Small intestine (tissue), 7 donors: Measurements from ENCODE around the gene APOL1. TPM values are rescaled to one million over a fixed set of nuclear protein-coding genes. Genes with fewer than 3 reads are reported as not detected.
"Not testable (repeated sequence)": the region's sequence is repeated elsewhere in the genome, so short reads cannot be mapped to it uniquely, and the experiment has no call there.

ENCODE experiments used
- DNase-seq, 2 donors: peaks; one replicate each; pipeline versions ENCODE4 v3.0.0 to v3.0.0-alpha.2; 2013
- FAIRE-seq: peaks from 2 replicates; lab custom pipeline; 2012; peaks lifted over from hg19 to GRCh38; lab: Jason Lieb, UNC
- H3K27ac ChIP-seq, 3 donors: one replicate each; pipeline ENCODE4 v1.5.1; 2013; ENCODE audit warnings: low read length in 2 of 3, mild to moderate bottlenecking in 2 of 3, control low read depth in 1 of 3, inconsistent platforms in 1 of 3, low read depth in 1 of 3, moderate library complexity in 1 of 3
- H3K27me3 ChIP-seq, 3 donors: one replicate each; pipeline ENCODE4 v1.6.1; 2013; ENCODE audit warnings: low read length in 3 of 3, inconsistent platforms in 1 of 3; ENCODE audit not compliant: control insufficient read depth in 3 of 3, insufficient read depth in 3 of 3
- H3K36me3 ChIP-seq, 3 donors: one replicate each; pipeline ENCODE4 v1.6.1; 2013; ENCODE audit warnings: low read length in 3 of 3, inconsistent platforms in 1 of 3, low read depth in 1 of 3, mild to moderate bottlenecking in 1 of 3, moderate library complexity in 1 of 3; ENCODE audit not compliant: control insufficient read depth in 3 of 3, insufficient read depth in 2 of 3
- H3K4me1 ChIP-seq, 3 donors: one replicate each; pipeline ENCODE4 v1.6.1; 2013; ENCODE audit warnings: low read length in 2 of 3, inconsistent platforms in 1 of 3, low read depth in 1 of 3, mild to moderate bottlenecking in 1 of 3, moderate library complexity in 1 of 3; ENCODE audit not compliant: control insufficient read depth in 3 of 3, insufficient read depth in 2 of 3
- H3K4me3 ChIP-seq, 3 donors: one replicate each; pipeline ENCODE4 v1.5.1; 2013; ENCODE audit warnings: low read length in 3 of 3, control low read depth in 1 of 3, inconsistent platforms in 1 of 3, low read depth in 1 of 3, mild to moderate bottlenecking in 1 of 3, moderate library complexity in 1 of 3
- H3K9me3 ChIP-seq, 2 donors: one replicate each; pipeline ENCODE4 v1.6.1; 2013; ENCODE audit warnings: low read depth in 1 of 2, low read length in 1 of 2; ENCODE audit not compliant: control insufficient read depth in 2 of 2, insufficient read depth in 1 of 2
- WGBS, 3 donors: extraction: QIAGEN DNeasy Blood & Tissue Kit; methylation state at CpG; one replicate each; pipeline ENCODE4 v1.1.7; 2013; 5-methylcytosine and 5-hydroxymethylcytosine counted together
- polyA plus RNA-seq, 4 donors: library from polyadenylated mRNA; stranded (reverse) in 3 of 4; unstranded in 1 of 4; fragments of 200-250 nt in 3 of 4; fragments of 120-200 nt in 1 of 4; gene quantifications; one replicate each; pipeline versions ENCODE4 v1.2.1 to v1.2.3, GENCODE V29; 2013
- donor health status: healthy with polysubstance abuse.
- donor health status: control.
- donor health status: control.
- donor health status: Bipolar disorder and iron deficiency.
- donor health status: healthy.

Gene APOL1
- polyA plus RNA-seq, 4 donors, result 7.7 to 32.2 (median 8.5) TPM

- WGBS, 3 donors, result 79 to 90% (median 89%) methylated on average over 5 of the region's 5 CpGs
- H3K4me1 ChIP-seq, result peaks cover 0 to 5% (median 0%) of the 10 kb centered on the region in 3 donors
Measured at GRCh38 chr22:36243986-36244385, 8.9 kb upstream of the APOL1 start.

DNA sequence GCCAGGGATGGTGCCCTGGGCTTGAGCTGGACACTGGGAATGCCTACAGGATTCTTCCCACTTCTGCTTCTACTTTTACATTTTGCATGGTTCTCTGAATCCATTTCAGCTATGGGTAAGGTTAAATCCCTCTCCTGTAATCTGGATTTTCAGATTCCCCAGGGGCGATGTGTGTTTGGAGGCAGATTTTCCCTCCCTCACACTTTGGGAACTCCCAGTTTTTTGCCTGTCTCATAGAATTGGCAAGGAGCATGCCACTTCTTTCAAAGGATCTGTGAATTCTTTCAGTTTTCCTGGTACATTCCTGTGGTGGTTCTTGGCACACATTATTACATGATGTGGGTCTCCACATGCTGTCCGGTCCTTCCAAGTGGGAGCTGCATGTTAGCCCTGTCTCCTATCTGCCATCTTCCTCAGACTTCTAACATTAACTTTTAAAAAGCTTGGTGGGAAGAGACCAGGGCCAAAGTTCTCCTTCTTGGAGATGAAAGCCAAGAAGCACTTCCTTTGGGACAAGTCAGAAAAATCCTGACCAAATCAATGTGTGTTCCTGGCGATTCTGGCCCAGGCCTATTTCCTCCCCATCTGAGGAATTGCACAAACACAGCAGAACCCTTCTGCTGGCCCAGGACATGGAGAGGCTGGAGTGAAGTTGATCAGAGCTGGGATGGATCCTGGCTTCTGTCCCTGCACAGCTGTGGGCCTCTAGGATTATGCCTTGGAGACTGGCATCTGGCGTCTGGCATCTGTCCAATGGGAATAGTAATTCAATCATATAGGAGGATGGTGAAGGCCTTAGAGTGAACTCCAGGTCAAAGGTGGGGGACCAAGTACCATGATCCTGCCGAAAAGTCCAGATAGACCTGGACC, 8.2 kb upstream of the APOL1 start:
- Histone ChIP-seq H3K27me3 (no peaks in the 10 kb centered on the region), H3K36me3 (no peaks in the 10 kb centered on the region), H3K4me3 (no peak overlapping the region), H3K4me1 (peaks cover 0 to 3% (median 0%) of the 10 kb centered on the region in 3 donors), H3K9me3 (peaks cover 0 to 14% of the 10 kb centered on the region in 2 donors), H3K27ac (peak overlapping the region in 1 of 3 donors; percentile 19)
- no peak for DNase-seq
- no peak for FAIRE-seq
- 76 to 87% (median 85%) methylated on average over 5 of the region's 5 CpGs for WGBS, 3 donors

More at GRCh38 chr22:36243986-36244385, 8.9 kb upstream of the APOL1 start:
- DNase-seq (no peak), FAIRE-seq (no peak)
- no peaks in the 10 kb centered on the region for H3K36me3 ChIP-seq
- no peaks in the 10 kb centered on the region for H3K27me3 ChIP-seq
- peaks cover 0 to 10% of the 10 kb centered on the region in 2 donors for H3K9me3 ChIP-seq
- peak overlapping the region in 1 of 3 donors; percentile 19 for H3K27ac ChIP-seq
- no peak overlapping the region for H3K4me3 ChIP-seq

GRCh38 chr22:36245805-36246356, 7.1 kb upstream of the APOL1 start:
- H3K27ac ChIP-seq, result no peak overlapping the region
- WGBS, 3 donors, result 67 to 91% (median 68%) methylated on average over 4 of the region's 4 CpGs
- DNase-seq (no peak), FAIRE-seq (no peak)
- no peaks in the 10 kb centered on the region for H3K27me3 ChIP-seq
- H3K36me3 ChIP-seq, result no peaks in the 10 kb centered on the region
- no peaks in the 10 kb centered on the region for H3K4me1 ChIP-seq
- H3K4me3 ChIP-seq, result no peak overlapping the region
- H3K9me3 ChIP-seq, result peaks cover 0 to 14% of the 10 kb centered on the region in 2 donors

DNA sequence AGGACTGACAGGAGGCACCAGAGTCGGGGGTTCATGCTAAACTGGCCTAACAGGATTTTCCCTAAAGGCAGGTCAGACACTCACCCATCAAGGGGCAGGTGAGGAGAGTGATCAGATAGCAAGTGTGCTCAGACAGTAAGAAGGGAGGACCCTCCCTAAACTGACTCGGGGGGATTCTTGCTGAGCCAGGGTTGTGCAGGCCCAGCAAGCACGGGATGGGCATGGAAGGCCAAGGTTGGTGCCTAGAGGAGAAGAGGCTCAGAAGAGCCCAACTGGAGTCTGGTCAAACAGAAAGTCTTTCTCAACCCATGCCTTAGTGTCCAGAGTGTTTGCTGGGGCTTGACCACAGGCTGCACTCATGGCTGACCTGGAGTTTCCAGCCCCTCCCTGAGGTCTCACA, 6.2 kb upstream of the APOL1 start:
- Histone ChIP-seq H3K9me3 (peaks cover 0 to 14% of the 10 kb centered on the region in 2 donors), H3K36me3 (no peaks in the 10 kb centered on the region), H3K4me3 (no peak overlapping the region), H3K4me1 (no peaks in the 10 kb centered on the region), H3K27ac (no peak overlapping the region), H3K27me3 (no peaks in the 10 kb centered on the region)
- 63 to 82% (median 77%) methylated on average over 3 of the region's 3 CpGs for WGBS, 3 donors
- FAIRE-seq (no peak), DNase-seq (no peak)

DNA sequence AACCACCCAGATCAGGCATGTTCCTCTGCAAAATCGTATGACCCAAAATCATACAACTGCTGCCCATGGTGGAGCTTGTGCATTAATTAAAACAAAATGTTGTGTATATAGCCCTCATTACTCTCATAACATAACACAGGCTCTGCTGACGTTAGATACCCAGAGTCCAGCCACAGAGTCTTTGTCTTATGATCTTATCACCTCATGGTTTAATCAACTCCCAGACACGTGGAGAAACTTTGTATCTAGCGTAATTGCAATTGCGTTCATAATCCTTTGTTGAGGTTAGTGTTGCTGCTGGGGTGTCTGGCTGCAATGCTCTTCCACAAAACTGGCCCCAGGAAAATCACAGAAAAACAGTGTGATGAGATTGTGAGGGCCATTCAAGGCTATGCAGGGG, 5.0 kb upstream of the APOL1 start:
- FAIRE-seq (no peak), DNase-seq (peak in 1 of 2 donors; percentile 20)
- peaks cover 0 to 14% of the 10 kb centered on the region in 2 donors for H3K9me3 ChIP-seq
- H3K27ac ChIP-seq, result no peak overlapping the region
- H3K4me1 ChIP-seq, result peaks cover 3 to 9% (median 3%) of the 10 kb centered on the region in 3 donors
- no peaks in the 10 kb centered on the region for H3K27me3 ChIP-seq
- WGBS, 3 donors, result 53 to 87% (median 58%) methylated on average over 5 of the region's 5 CpGs
- H3K36me3 ChIP-seq, result no peaks in the 10 kb centered on the region
- no peak overlapping the region for H3K4me3 ChIP-seq

DNA sequence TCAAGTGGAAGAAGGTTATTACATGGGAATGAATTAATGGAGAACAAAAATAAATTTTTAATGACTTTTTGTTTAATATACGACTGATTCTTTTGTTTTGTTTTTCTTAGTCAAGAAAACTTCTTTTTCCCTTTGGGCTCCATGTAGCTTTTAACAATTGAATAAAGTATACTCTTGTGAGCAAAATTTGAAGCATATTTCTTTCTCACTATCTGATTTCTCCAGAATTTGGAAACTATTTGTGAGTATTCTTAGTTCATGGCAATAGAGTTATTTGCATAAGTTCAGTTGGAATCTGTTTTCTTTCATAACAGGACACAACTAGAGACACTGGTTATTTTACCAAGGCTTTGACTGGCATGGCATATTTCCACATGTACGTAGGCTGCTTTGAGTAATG, 3.8 kb upstream of the APOL1 start:
- no peak for FAIRE-seq
- 94 to 99% (median 95%) methylated on average over 2 of the region's 2 CpGs for WGBS, 3 donors
- peaks cover 0 to 10% of the 10 kb centered on the region in 2 donors for H3K9me3 ChIP-seq
- H3K27me3 ChIP-seq, result no peaks in the 10 kb centered on the region
- no peak overlapping the region for H3K4me3 ChIP-seq
- H3K36me3 ChIP-seq, result no peaks in the 10 kb centered on the region
- no peak for DNase-seq
- H3K4me1 ChIP-seq, result peaks cover 3 to 17% (median 3%) of the 10 kb centered on the region in 3 donors
- no peak overlapping the region for H3K27ac ChIP-seq

- not testable (repeated sequence) for FAIRE-seq, H3K27ac ChIP-seq, DNase-seq, H3K27me3 ChIP-seq, H3K4me3 ChIP-seq, H3K36me3 ChIP-seq
- 86 to 89% (median 89%) methylated on average over 24 of the region's 24 CpGs for WGBS, 3 donors
- Histone ChIP-seq H3K4me1 (peaks cover 5 to 22% (median 7%) of the 10 kb centered on the region in 3 donors), H3K9me3 (peaks cover 0 to 10% of the 10 kb centered on the region in 2 donors)
Measured at GRCh38 chr22:36250292-36250960, 2.5 kb upstream of the APOL1 start.

DNA sequence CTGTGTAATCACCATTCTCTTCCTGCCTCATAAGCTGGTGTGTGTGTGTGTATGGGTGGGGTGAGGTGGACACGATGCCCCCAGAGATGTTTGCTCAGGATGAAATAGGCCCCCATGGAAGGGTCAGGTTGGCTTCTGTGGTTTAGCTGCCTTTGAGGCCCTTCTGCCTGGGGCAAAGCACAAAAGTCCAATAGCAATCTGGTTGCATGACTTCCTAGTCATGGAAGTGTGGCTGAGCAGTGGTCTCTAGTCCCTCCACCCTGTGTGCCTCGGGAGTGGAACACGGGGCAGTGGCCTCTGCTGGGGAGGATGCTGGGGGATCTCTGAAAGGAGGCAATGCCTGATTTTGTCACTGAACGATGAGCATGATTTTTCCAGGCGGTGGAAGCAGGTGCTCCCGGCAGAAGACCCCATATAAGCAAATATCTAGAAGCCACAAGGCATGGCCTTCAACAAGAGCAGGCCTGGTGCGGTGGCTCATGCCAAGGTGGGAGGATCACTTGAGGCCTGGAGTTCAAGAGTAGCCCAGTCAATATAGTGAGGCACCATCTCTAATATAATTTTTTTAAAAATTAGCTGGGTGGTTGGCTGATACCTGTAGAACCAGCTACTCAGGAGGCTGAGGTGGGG, 839 bp upstream of the APOL1 start:
- H3K9me3 ChIP-seq, result peaks cover 0 to 10% of the 10 kb centered on the region in 2 donors
- not testable (repeated sequence) for H3K4me3 ChIP-seq, H3K36me3 ChIP-seq, FAIRE-seq, H3K27me3 ChIP-seq, DNase-seq, H3K27ac ChIP-seq
- 83 to 86% (median 84%) methylated on average over 7 of the region's 7 CpGs for WGBS, 3 donors
- H3K4me1 ChIP-seq, result peaks cover 5 to 22% (median 7%) of the 10 kb centered on the region in 3 donors
